Glutamatergic neuron (in vitro differentiated cells): ENCODE results near the gene RNU6-8. TPM values are rescaled to one million over a fixed set of nuclear protein-coding genes. Genes with fewer than 3 reads are reported as not detected.

Experiments used
- DNase-seq: peaks from one replicate; pipeline ENCODE4 v3.0.0; 2022
- H3K27ac Mint-ChIP-seq: one replicate; pipeline ENCODE4 v1.8.0; 2020; ENCODE audit warnings: mild to moderate bottlenecking, mixed read lengths, inconsistent platforms; ENCODE audit not compliant: unreplicated experiment
- H3K27me3 Mint-ChIP-seq: one replicate; pipeline ENCODE4 v1.8.0; 2020; ENCODE audit warnings: mild to moderate bottlenecking, moderate library complexity, mixed read lengths, inconsistent platforms; ENCODE audit not compliant: unreplicated experiment
- H3K36me3 Mint-ChIP-seq: one replicate; pipeline ENCODE4 v1.8.0; 2020; ENCODE audit warnings: mild to moderate bottlenecking, mixed read lengths, inconsistent platforms; ENCODE audit not compliant: unreplicated experiment
- H3K4me1 Mint-ChIP-seq: one replicate; pipeline ENCODE4 v1.8.0; 2020; ENCODE audit warnings: mild to moderate bottlenecking, low read depth, mixed read lengths, inconsistent platforms; ENCODE audit not compliant: unreplicated experiment
- H3K4me3 Mint-ChIP-seq: one replicate; pipeline ENCODE4 v1.8.0; 2020; ENCODE audit warnings: mild to moderate bottlenecking, mixed read lengths, inconsistent platforms; ENCODE audit not compliant: unreplicated experiment
- H3K9me3 Mint-ChIP-seq: one replicate; pipeline ENCODE4 v1.8.0; 2020; ENCODE audit warnings: mild to moderate bottlenecking, moderate library complexity, mixed read lengths, inconsistent platforms; ENCODE audit not compliant: unreplicated experiment
- CTCF ChIP-seq: fragments of 200-600 bp; sonication (generic); IDR thresholded peaks from one replicate; pipeline ENCODE4 v1.5.0; 2021; ENCODE audit not compliant: partially characterized antibody, unreplicated experiment
- total RNA-seq: library from RNA; stranded (reverse); fragmentation: NEBNext Ultra II Directional; extraction: Animal tissue kit (Norgen Biotek cat#: 25700); gene quantifications from one replicate; pipeline ENCODE4 v1.2.1, GENCODE V29; 2021; ENCODE audit not compliant: unreplicated experiment

The RNU6-8 gene
- total RNA-seq, 1 donor from 2014 or later = not detected

GRCh38 chr14:32186248-32186647 lies 16.8 kb downstream of the RNU6-8 start:
- no peaks in the 10 kb centered on the region for H3K27me3 Mint-ChIP-seq
- no peak overlapping the region for H3K27ac Mint-ChIP-seq
- no peak for TF ChIP-seq CTCF
- no peak overlapping the region for H3K4me3 Mint-ChIP-seq
- peaks cover 2% of the 10 kb centered on the region for H3K9me3 Mint-ChIP-seq
- H3K4me1 Mint-ChIP-seq = peaks cover 9% of the 10 kb centered on the region
- no peak for DNase-seq
- H3K36me3 Mint-ChIP-seq = no peaks in the 10 kb centered on the region

- no peaks in the 10 kb centered on the region for H3K27me3 Mint-ChIP-seq
- peaks cover 5% of the 10 kb centered on the region for H3K36me3 Mint-ChIP-seq
- H3K4me1 Mint-ChIP-seq = peaks cover 9% of the 10 kb centered on the region
- H3K27ac Mint-ChIP-seq = no peak overlapping the region
- no peak for TF ChIP-seq CTCF
- peaks cover 2% of the 10 kb centered on the region for H3K9me3 Mint-ChIP-seq
- H3K4me3 Mint-ChIP-seq = no peak overlapping the region
- DNase-seq = no peak
Measured at GRCh38 chr14:32185097-32185496, 18.0 kb downstream of the RNU6-8 start.

GRCh38 chr14:32183151-32184058 lies 19.7 kb downstream of the RNU6-8 start:
- H3K36me3 Mint-ChIP-seq = peaks cover 11% of the 10 kb centered on the region
- H3K4me1 Mint-ChIP-seq = peaks cover 9% of the 10 kb centered on the region
- peak overlapping the region; percentile 19 for H3K27ac Mint-ChIP-seq
- TF ChIP-seq CTCF = no peak
- H3K27me3 Mint-ChIP-seq = no peaks in the 10 kb centered on the region
- no peak for DNase-seq
- H3K9me3 Mint-ChIP-seq = peaks cover 2% of the 10 kb centered on the region
- H3K4me3 Mint-ChIP-seq = no peak overlapping the region

GRCh38 chr14:32171469-32171868 lies 31.6 kb downstream of the RNU6-8 start:
- Mint-ChIP-seq H3K27me3 (no peaks in the 10 kb centered on the region), H3K4me3 (no peak overlapping the region), H3K36me3 (no peaks in the 10 kb centered on the region), H3K27ac (no peak overlapping the region), H3K4me1 (no peaks in the 10 kb centered on the region), H3K9me3 (peaks cover 1% of the 10 kb centered on the region)
- TF ChIP-seq CTCF = no peak
- no peak for DNase-seq

GRCh38 chr14:32169191-32169590 lies 33.9 kb downstream of the RNU6-8 start:
- Mint-ChIP-seq H3K27ac (no peak overlapping the region), H3K36me3 (no peaks in the 10 kb centered on the region)
- TF ChIP-seq CTCF = no peak

More at GRCh38 chr14:32169191-32169590, 33.9 kb downstream of the RNU6-8 start:
- Mint-ChIP-seq H3K27me3 (peaks cover 2% of the 10 kb centered on the region), H3K9me3 (peaks cover 1% of the 10 kb centered on the region), H3K4me1 (no peaks in the 10 kb centered on the region), H3K4me3 (no peak overlapping the region)
- no peak for DNase-seq
